ENCODE results near the gene MRPS34. TPM values are rescaled to one million over a fixed set of nuclear protein-coding genes. Genes with fewer than 3 reads are reported as not detected.

Gene MRPS34
- total RNA-seq, 1 experiment from 2014 or later: 109 TPM

DNA sequence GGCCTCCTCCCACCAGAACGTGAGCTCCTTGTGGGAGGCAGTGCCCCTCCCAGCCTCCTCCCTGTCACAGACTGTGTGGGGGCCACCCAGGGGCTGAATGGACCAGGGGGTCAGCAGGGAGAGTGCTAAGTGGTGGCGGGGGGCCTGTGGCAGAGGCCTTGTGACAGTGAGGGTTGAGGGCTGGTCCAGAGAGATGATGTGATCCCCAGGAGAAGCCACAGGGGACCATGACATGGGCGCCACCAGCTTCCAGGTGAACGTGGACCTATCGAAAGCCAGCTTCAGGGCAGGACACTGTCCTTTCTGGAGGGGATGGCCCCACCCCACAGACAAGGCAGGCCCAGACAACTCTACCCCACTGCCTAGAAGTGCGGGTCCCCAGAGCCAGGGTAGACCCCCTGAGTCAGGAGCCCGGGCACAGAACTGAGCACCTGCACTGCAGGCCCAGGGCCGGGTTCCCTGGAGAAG, 6.3 kb upstream of the MRPS34 start:
- POLR2A ChIA-PET: no interaction called here
- H3K4me3 Mint-ChIP-seq (ENCODE audit: unreplicated experiment): peak overlapping the region; percentile 54

DNA sequence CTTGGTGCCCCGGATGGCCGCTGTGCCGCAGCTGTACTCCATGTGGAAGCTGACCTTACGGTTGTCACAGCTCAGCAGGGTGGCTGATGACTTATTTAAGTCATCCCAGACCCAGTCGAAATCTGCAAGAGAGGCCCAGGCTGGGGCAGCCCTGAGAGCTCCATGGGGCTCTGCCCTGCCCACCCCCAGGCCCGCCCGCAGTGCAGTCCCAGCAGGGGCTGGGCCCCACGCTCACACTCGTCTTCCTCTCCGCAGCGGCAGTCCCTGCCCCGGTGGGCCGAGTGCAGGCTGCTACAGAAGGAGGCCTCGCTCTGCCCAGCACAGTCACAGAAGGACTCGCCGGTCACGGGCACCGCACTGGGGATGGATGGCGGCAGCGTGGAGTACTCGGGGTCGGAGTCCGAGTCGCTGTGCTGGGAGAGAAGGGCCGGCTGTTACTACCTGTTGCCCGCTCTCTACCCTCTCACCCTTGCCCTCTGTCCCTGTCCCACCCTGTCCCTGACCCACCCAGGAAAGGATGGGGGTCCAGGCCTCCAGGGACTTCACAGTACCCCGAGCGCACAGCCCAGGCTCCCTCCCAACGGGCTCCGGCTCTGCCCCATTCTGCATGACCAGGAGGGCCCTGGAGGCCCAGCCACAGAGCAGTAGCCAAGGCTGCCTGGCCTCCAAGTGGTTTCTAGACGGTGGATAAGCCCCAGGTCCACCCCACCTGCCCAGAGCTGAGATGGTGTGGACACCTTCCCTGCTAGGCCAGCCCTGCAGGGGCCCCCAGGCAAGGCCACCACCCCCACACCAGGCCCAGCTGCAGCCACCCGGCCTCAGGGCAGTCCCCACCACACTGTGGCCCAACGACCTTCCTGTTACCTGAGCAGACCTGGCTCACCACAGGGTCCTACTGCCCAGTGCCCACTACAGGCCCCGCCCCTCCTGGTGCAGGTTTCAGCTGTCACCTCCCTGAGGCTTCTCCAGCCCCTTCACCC, 5.6 kb upstream of the MRPS34 start:
- no peaks in the 10 kb centered on the region for H3K27me3 ChIP-seq (replicated peaks; ENCODE audit: control insufficient read depth, insufficient read depth, low read length)
- intact Hi-C loops (cut with micrococcal nuclease; ENCODE audit: unreplicated experiment): no loop called here
- TF ChIP-seq, protein P1, sequence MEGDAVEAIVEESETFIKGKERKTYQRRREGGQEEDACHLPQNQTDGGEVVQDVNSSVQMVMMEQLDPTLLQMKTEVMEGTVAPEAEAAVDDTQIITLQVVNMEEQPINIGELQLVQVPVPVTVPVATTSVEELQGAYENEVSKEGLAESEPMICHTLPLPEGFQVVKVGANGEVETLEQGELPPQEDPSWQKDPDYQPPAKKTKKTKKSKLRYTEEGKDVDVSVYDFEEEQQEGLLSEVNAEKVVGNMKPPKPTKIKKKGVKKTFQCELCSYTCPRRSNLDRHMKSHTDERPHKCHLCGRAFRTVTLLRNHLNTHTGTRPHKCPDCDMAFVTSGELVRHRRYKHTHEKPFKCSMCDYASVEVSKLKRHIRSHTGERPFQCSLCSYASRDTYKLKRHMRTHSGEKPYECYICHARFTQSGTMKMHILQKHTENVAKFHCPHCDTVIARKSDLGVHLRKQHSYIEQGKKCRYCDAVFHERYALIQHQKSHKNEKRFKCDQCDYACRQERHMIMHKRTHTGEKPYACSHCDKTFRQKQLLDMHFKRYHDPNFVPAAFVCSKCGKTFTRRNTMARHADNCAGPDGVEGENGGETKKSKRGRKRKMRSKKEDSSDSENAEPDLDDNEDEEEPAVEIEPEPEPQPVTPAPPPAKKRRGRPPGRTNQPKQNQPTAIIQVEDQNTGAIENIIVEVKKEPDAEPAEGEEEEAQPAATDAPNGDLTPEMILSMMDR (IDR thresholded peaks at IDR 0.05; ENCODE audit: insufficient read depth in 1 of 2, low read depth in 1 of 2, low read length in 1 of 2, severe bottlenecking in 1 of 2, unreplicated experiment in 1 of 2): no peak
- Mint-ChIP-seq H3K27ac (ENCODE audit: unreplicated experiment) (peak overlapping the region; percentile 48), H3K4me3 (ENCODE audit: unreplicated experiment) (peak overlapping the region; percentile 54), H3K27me3 (ENCODE audit: insufficient read depth, unreplicated experiment) (no peaks in the 10 kb centered on the region), H3K9me3 (ENCODE audit: unreplicated experiment) (no peaks in the 10 kb centered on the region), H3K4me1 (ENCODE audit: low read depth, unreplicated experiment) (peaks cover 8% of the 10 kb centered on the region), H3K36me3 (ENCODE audit: insufficient read depth, unreplicated experiment) (peaks cover 84% of the 10 kb centered on the region)
- H3K4me3 ChIP-seq (ENCODE audit: low read depth, low read length): no peak overlapping the region
- H3K9me3 ChIP-seq: no peaks in the 10 kb centered on the region
- CTCF ChIA-PET: no interaction called here
- BruUV-seq (replicated peaks): no TSS peak
- DNase-seq: no peak
- no peaks in the 10 kb centered on the region for H3K36me3 ChIP-seq (ENCODE audit: control insufficient read depth, insufficient read depth, low read length)
- POLR2A ChIA-PET: no interaction called here
- peaks cover 15% of the 10 kb centered on the region for H3K4me1 ChIP-seq

More for the DNA sequence above, 6.3 kb upstream of the MRPS34 start:
- H3K4me3 ChIP-seq (ENCODE audit: low read depth, low read length): no peak overlapping the region
- Mint-ChIP-seq H3K27me3 (ENCODE audit: insufficient read depth, unreplicated experiment) (no peaks in the 10 kb centered on the region), H3K27ac (ENCODE audit: unreplicated experiment) (peak overlapping the region; percentile 48), H3K4me1 (ENCODE audit: low read depth, unreplicated experiment) (peaks cover 8% of the 10 kb centered on the region), H3K36me3 (ENCODE audit: insufficient read depth, unreplicated experiment) (peaks cover 84% of the 10 kb centered on the region), H3K9me3 (ENCODE audit: unreplicated experiment) (no peaks in the 10 kb centered on the region)
- no peak for DNase-seq
- intact Hi-C loops (cut with micrococcal nuclease; ENCODE audit: unreplicated experiment): no loop called here
- BruUV-seq (replicated peaks): no TSS peak
- TF ChIP-seq, protein P1 (IDR thresholded peaks at IDR 0.05; ENCODE audit: insufficient read depth in 1 of 2, low read depth in 1 of 2, low read length in 1 of 2, severe bottlenecking in 1 of 2, unreplicated experiment in 1 of 2): no peak
- H3K36me3 ChIP-seq (ENCODE audit: control insufficient read depth, insufficient read depth, low read length): no peaks in the 10 kb centered on the region
- no peaks in the 10 kb centered on the region for H3K27me3 ChIP-seq (replicated peaks; ENCODE audit: control insufficient read depth, insufficient read depth, low read length)
- CTCF ChIA-PET: no interaction called here
- H3K9me3 ChIP-seq: no peaks in the 10 kb centered on the region
- peaks cover 13% of the 10 kb centered on the region for H3K4me1 ChIP-seq

DNA sequence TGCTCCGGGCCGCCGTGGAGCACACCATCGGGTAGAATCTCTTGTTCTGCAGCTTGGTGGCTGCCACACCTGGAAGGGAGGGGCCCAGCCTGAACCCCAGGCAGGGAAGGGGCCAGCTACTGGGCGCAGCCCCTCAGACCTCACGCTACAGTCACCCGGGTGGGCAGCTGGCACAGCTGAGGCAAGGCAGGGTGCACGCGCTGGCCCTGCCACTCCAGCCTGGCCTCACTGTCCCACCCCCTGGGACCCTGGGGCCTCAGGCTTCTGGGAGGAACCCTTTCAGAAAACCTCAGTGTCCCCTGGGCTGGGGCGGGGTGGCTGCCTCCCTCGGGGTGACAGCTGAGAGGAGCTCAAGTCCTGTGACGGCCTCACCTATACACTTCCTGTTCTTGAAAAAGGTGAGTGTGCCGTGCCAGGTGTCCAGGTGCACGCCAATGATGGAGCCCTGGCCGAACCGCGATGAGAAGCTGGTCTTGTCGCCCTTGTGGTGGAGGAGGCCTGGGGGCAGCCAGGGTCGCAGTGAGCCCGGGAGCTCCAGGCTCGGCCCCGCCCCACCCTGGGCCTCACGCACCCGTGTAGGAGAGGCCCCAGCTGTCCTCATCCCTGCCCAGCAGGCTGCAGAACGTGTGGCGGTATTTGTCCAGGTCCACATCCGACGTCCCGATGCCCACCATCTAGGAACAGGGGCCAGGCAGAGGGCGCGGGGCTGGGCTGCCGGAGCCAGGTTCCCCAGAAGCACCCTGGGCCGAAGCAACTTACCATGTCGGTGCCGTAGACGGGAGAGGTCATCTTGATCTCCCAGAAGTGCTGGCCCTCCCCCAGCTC, 4.7 kb upstream of the MRPS34 start:
- Histone ChIP-seq H3K9me3 (no peaks in the 10 kb centered on the region), H3K4me3 (ENCODE audit: low read depth, low read length) (no peak overlapping the region), H3K27me3 (replicated peaks; ENCODE audit: control insufficient read depth, insufficient read depth, low read length) (no peaks in the 10 kb centered on the region), H3K36me3 (ENCODE audit: control insufficient read depth, insufficient read depth, low read length) (no peaks in the 10 kb centered on the region), H3K4me1 (peaks cover 15% of the 10 kb centered on the region)
- TF ChIP-seq, protein P1 (IDR thresholded peaks at IDR 0.05; ENCODE audit: insufficient read depth in 1 of 2, low read depth in 1 of 2, low read length in 1 of 2, severe bottlenecking in 1 of 2, unreplicated experiment in 1 of 2): no peak
- Mint-ChIP-seq H3K27me3 (ENCODE audit: insufficient read depth, unreplicated experiment) (no peaks in the 10 kb centered on the region), H3K36me3 (ENCODE audit: insufficient read depth, unreplicated experiment) (peaks cover 83% of the 10 kb centered on the region), H3K4me3 (ENCODE audit: unreplicated experiment) (no peak overlapping the region), H3K27ac (ENCODE audit: unreplicated experiment) (no peak overlapping the region), H3K9me3 (ENCODE audit: unreplicated experiment) (no peaks in the 10 kb centered on the region), H3K4me1 (ENCODE audit: low read depth, unreplicated experiment) (peaks cover 8% of the 10 kb centered on the region)
- no TSS peak for BruUV-seq (replicated peaks)
- ChIA-PET CTCF (no interaction called here), POLR2A (no interaction called here)
- intact Hi-C loops (cut with micrococcal nuclease; ENCODE audit: unreplicated experiment): no loop called here
- no peak for DNase-seq

All from Caco-2 (cell line).